Measurements from ENCODE around the gene ATAD1.

- TF ChIP-seq SUZ12 (IDR thresholded peaks at IDR 0.05; ENCODE audit: extremely low read depth, insufficient read depth, insufficient read length): no peak
- TF ChIP-seq ZNF274 (IDR thresholded peaks at IDR 0.05; ENCODE audit: low read depth, low read length): no peak
- no peak for TF ChIP-seq YY1 (IDR thresholded peaks at IDR 0.05; ENCODE audit: insufficient read depth, insufficient read length)
Measured at GRCh38 chr10:87702973-87703294, 115.1 kb downstream of the ATAD1 start.
